ENCODE measurements around the gene MRPS18B.

The MRPS18B gene

DNA sequence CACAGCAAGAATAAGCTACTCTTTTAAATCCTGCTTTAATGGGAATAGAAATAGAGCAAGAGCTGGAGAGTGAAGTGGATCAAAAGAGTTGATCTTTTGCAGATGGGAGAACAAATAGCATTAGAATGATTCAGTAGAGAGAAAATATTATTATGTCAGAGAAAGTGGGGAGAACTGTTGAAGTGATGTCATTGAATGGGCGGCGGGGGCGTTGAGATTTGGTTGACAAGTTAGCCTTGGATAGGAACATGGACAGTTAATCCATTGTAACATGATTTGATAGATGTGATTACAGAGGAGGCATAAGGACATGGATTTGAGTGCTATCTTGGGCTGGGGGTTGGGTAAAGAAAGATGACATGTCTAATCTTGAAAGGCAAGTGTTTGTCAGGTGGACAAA lies 18.2 kb downstream of the MRPS18B start:
- TF ChIP-seq GABPA (IDR thresholded peaks at IDR 0.05; ENCODE audit: low read depth) (no peak), SPI1 (IDR thresholded peaks at IDR 0.05; ENCODE audit: borderline replicate concordance, low read depth) (no peak)
- TF ChIP-seq, protein P1, sequence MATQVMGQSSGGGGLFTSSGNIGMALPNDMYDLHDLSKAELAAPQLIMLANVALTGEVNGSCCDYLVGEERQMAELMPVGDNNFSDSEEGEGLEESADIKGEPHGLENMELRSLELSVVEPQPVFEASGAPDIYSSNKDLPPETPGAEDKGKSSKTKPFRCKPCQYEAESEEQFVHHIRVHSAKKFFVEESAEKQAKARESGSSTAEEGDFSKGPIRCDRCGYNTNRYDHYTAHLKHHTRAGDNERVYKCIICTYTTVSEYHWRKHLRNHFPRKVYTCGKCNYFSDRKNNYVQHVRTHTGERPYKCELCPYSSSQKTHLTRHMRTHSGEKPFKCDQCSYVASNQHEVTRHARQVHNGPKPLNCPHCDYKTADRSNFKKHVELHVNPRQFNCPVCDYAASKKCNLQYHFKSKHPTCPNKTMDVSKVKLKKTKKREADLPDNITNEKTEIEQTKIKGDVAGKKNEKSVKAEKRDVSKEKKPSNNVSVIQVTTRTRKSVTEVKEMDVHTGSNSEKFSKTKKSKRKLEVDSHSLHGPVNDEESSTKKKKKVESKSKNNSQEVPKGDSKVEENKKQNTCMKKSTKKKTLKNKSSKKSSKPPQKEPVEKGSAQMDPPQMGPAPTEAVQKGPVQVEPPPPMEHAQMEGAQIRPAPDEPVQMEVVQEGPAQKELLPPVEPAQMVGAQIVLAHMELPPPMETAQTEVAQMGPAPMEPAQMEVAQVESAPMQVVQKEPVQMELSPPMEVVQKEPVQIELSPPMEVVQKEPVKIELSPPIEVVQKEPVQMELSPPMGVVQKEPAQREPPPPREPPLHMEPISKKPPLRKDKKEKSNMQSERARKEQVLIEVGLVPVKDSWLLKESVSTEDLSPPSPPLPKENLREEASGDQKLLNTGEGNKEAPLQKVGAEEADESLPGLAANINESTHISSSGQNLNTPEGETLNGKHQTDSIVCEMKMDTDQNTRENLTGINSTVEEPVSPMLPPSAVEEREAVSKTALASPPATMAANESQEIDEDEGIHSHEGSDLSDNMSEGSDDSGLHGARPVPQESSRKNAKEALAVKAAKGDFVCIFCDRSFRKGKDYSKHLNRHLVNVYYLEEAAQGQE (IDR thresholded peaks at IDR 0.05; ENCODE audit: insufficient replicate concordance, low read depth) = no peak
- TF ChIP-seq, protein P2, sequence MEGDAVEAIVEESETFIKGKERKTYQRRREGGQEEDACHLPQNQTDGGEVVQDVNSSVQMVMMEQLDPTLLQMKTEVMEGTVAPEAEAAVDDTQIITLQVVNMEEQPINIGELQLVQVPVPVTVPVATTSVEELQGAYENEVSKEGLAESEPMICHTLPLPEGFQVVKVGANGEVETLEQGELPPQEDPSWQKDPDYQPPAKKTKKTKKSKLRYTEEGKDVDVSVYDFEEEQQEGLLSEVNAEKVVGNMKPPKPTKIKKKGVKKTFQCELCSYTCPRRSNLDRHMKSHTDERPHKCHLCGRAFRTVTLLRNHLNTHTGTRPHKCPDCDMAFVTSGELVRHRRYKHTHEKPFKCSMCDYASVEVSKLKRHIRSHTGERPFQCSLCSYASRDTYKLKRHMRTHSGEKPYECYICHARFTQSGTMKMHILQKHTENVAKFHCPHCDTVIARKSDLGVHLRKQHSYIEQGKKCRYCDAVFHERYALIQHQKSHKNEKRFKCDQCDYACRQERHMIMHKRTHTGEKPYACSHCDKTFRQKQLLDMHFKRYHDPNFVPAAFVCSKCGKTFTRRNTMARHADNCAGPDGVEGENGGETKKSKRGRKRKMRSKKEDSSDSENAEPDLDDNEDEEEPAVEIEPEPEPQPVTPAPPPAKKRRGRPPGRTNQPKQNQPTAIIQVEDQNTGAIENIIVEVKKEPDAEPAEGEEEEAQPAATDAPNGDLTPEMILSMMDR (IDR thresholded peaks at IDR 0.05; ENCODE audit: insufficient read depth, low read length) = no peak
- DNase-seq (ENCODE audit: low read depth in 1 of 2, low spot score in 1 of 2) = no peak
- no peak overlapping the region for H3K4me3 ChIP-seq (replicated peaks; ENCODE audit: insufficient read depth, low read length)
- no peak overlapping the region for H3K27ac ChIP-seq (replicated peaks)
- H3K27me3 ChIP-seq (ENCODE audit: insufficient read depth, poor library complexity, severe bottlenecking) = no peaks in the 10 kb centered on the region

DNA sequence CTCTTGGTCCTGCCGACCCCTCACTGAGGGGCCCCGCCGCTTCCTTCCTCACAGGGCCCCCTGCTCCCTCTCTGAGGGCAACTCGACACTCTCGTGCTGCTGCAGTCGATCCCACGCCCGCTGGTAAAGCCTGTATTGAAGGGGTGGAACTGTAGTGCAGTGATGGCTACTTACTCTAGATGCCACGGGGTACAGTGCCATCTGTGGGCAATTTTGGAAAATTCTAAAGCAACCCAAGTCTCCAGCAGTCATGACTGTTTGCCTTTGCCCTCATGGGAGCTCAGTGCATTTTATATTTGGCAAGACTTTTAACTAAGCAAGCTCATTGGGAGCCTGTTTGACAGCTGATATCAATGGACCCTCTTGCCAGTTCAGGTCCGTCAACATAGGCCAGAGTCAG lies 22.8 kb downstream of the MRPS18B start:
- Histone ChIP-seq H3K27ac (replicated peaks) (no peak overlapping the region), H3K27me3 (ENCODE audit: insufficient read depth, poor library complexity, severe bottlenecking) (no peaks in the 10 kb centered on the region), H3K4me3 (replicated peaks; ENCODE audit: insufficient read depth, low read length) (no peak overlapping the region)
- TF ChIP-seq POLR2AphosphoS5 (IDR thresholded peaks at IDR 0.05; ENCODE audit: low read depth) = no peak
- no peak for TF ChIP-seq SPI1 (IDR thresholded peaks at IDR 0.05; ENCODE audit: borderline replicate concordance, low read depth)
- TF ChIP-seq, protein P1 (IDR thresholded peaks at IDR 0.05; ENCODE audit: insufficient replicate concordance, low read depth) = no peak
- TF ChIP-seq GABPA (IDR thresholded peaks at IDR 0.05; ENCODE audit: low read depth) = no peak
- TF ChIP-seq, protein P2 (IDR thresholded peaks at IDR 0.05; ENCODE audit: insufficient read depth, low read length) = no peak
- no peak for DNase-seq (ENCODE audit: low read depth in 1 of 2, low spot score in 1 of 2)

DNA sequence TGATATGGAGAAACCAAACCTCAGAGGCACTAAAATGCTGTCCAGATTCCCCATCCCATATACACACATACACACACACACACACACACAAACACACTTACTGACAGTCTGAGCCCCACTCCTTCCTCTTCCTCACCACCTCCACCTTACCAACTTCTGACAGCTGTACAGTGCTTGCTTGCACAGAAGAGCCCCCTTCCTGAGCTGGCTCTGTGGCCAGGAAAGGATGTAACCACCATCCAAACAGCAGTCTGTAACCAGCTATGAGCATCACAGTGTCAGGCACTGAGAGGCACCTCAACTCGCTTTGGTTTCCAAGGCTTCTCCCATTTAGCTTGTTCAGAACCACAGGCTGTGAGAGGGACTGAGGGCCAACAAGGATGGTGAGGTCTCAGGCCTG lies 23.4 kb downstream of the MRPS18B start:
- DNase-seq (ENCODE audit: low read depth in 1 of 2, low spot score in 1 of 2) = no peak
- Histone ChIP-seq H3K27me3 (ENCODE audit: insufficient read depth, poor library complexity, severe bottlenecking) (no peaks in the 10 kb centered on the region), H3K27ac (replicated peaks) (no peak overlapping the region), H3K4me3 (replicated peaks; ENCODE audit: insufficient read depth, low read length) (no peak overlapping the region)
- TF ChIP-seq SPI1 (IDR thresholded peaks at IDR 0.05; ENCODE audit: borderline replicate concordance, low read depth) = no peak
- TF ChIP-seq, protein P1 (IDR thresholded peaks at IDR 0.05; ENCODE audit: insufficient replicate concordance, low read depth) = no peak
- TF ChIP-seq POLR2AphosphoS5 (IDR thresholded peaks at IDR 0.05; ENCODE audit: low read depth) = no peak
- no peak for TF ChIP-seq GABPA (IDR thresholded peaks at IDR 0.05; ENCODE audit: low read depth)
- TF ChIP-seq, protein P2 (IDR thresholded peaks at IDR 0.05; ENCODE audit: insufficient read depth, low read length) = no peak

All from HL-60 (cell line).